Activated CD8-positive, alpha-beta T cell treated with anti-CD3 and anti-CD28 coated beads, Interleukin-2, amount 10 ng/mL, durations not matched to agents 7 days and 5 days (primary cell): ENCODE data around the gene SCCPDH. TPM values are rescaled to one million over a fixed set of nuclear protein-coding genes. Genes with fewer than 3 reads are reported as not detected.
"Not testable (repeated sequence)": the region's sequence is repeated elsewhere in the genome, so short reads cannot be mapped to it uniquely, and the experiment has no call there.

Experiments used
- ATAC-seq: fragments of 150-1000 bp; cut with Tn5 transposase; one replicate; pipeline ENCODE4 v1.10.0; 2021; ENCODE audit warnings: moderate library complexity
- CTCF ChIA-PET: fragments of 350-600 bp; sonication (Branson Sonifier 250); formaldehyde crosslinking; loops from one replicate; lab custom pipeline; 2021; ENCODE audit warnings: antibody characterized with exemption; lab: Charles Lee
- POLR2A ChIA-PET: fragments of 350-600 bp; sonication (Branson Sonifier 250); formaldehyde crosslinking; loops from one replicate; lab custom pipeline; 2021; ENCODE audit warnings: antibody characterized with exemption; lab: Charles Lee
- DNase-seq: peaks from one replicate; pipeline ENCODE4 v3.0.0-alpha.2; 2020
- H3K27ac Mint-ChIP-seq: one replicate; pipeline ENCODE4 v1.8.0; 2021; ENCODE audit warnings: mild to moderate bottlenecking, mixed read lengths
- H3K27me3 Mint-ChIP-seq: one replicate; pipeline ENCODE4 v1.8.0; 2021; ENCODE audit warnings: low read depth, mixed read lengths
- H3K36me3 Mint-ChIP-seq: one replicate; pipeline ENCODE4 v1.8.0; 2021; ENCODE audit warnings: low read depth, mixed read lengths
- H3K4me1 Mint-ChIP-seq: one replicate; pipeline ENCODE4 v1.8.0; 2021; ENCODE audit warnings: low read depth, mixed read lengths
- H3K4me3 Mint-ChIP-seq: one replicate; pipeline ENCODE4 v1.8.0; 2021; ENCODE audit warnings: mild to moderate bottlenecking, mixed read lengths
- H3K9me3 Mint-ChIP-seq: one replicate; pipeline ENCODE4 v1.8.0; 2022; ENCODE audit warnings: mixed read lengths; ENCODE audit not compliant: insufficient read depth
- total RNA-seq, 2 experiments: library from RNA; stranded (reverse); gene quantifications; one replicate each; pipeline ENCODE4 v1.2.3, GENCODE V29; 2021

Gene SCCPDH
- total RNA-seq, 2 experiments from 2014 or later, result 18.5 to 19.6 TPM

DNA sequence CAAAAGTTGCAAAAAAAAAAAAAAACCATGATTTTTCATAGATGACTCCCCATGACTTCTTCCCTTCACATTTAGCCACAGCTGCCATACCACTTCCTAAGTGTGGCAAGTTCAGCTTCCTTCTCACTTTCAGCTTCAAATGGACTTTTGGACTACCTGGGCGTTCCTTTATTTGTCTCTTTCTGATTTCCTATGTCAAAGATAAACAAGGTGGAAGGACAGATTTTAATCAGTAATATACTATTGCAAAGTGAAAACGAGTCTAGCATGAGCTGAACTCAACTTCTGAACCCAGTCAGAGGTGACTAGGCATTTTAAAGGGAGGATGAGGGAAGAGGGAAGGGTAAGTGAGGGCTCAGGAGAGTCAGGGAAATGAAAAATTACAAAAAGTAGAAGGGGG is 14.4 kb upstream of the SCCPDH start:
- DNase-seq, result no peak
- ChIA-PET CTCF (interaction anchor here (1.0 to 2.3 kb wide), 3 partner anchors 10 to 44 kb away, joined by 3 to 8 read pairs (median 4); no protein-coding TSS in a partner anchor), POLR2A (no interaction called here)
- no peak overlapping the region for H3K4me3 Mint-ChIP-seq
- H3K36me3 Mint-ChIP-seq, result no peaks in the 10 kb centered on the region
- H3K4me1 Mint-ChIP-seq, result peaks cover 28% of the 10 kb centered on the region
- H3K9me3 Mint-ChIP-seq, result no peaks in the 10 kb centered on the region
- peaks cover 14% of the 10 kb centered on the region for H3K27me3 Mint-ChIP-seq
- peak overlapping the region; percentile 11 for H3K27ac Mint-ChIP-seq
- no peak for ATAC-seq

DNA sequence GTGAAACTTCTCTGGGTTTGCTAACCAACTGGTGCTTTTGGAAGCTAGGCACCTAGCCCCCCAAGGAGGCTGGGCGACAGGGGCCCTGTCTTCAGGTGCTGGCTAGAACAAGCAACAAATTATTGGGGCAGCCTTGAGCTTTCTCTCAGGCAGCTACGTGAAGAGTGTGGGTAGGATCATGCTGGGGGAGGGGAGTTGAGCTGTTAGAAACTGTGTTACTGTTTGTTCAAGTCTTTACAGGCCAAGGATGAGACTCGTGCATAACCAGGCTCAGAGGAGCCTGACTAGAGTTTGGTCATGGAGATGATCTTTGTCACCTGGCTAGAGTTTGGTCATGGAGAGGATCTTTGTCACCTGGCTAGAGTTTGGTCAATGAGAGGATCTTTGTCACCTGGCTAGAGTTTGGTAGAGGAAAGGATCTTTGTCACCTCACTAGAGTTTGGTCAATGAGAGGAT is 12.6 kb upstream of the SCCPDH start:
- H3K27ac Mint-ChIP-seq, result no peak overlapping the region
- CTCF ChIA-PET, result interaction anchor here (1.4 to 2.3 kb wide), 2 partner anchors 15 to 22 kb away, joined by 3 to 8 read pairs; no protein-coding TSS in a partner anchor
- no peak overlapping the region for H3K4me3 Mint-ChIP-seq

DNA sequence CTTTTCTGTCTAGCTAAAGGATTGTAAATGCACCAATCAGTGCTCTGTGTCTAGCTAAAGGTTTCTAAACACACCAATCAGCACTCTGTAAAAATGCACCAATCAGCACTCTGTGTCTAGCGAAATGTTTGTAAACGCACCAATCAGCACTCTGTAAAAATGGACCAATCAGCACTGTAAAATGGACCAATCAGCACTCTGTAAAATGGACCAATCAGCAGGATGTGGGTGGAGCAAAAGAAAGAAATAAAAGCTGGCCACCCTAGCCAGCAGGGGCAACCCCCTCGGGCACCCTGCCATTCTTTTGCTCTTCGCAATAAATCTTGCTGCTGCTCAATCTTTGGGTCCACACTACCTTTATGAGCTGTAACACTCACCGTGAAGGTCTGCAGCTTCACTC is 11.8 kb upstream of the SCCPDH start:
- ATAC-seq, POLR2A ChIA-PET, H3K27ac Mint-ChIP-seq, H3K36me3 Mint-ChIP-seq, H3K4me3 Mint-ChIP-seq, DNase-seq, H3K9me3 Mint-ChIP-seq: not testable (repeated sequence)
- peaks cover 23% of the 10 kb centered on the region for H3K4me1 Mint-ChIP-seq
- peaks cover 31% of the 10 kb centered on the region for H3K27me3 Mint-ChIP-seq
- CTCF ChIA-PET, result interaction anchor here (0.7 kb wide), 1 partner anchor 220 kb away, joined by 3 read pairs; no protein-coding TSS in a partner anchor

More for the DNA sequence above, 12.6 kb upstream of the SCCPDH start:
- ATAC-seq (no peak), DNase-seq (no peak)
- Mint-ChIP-seq H3K27me3 (peaks cover 25% of the 10 kb centered on the region), H3K36me3 (no peaks in the 10 kb centered on the region), H3K4me1 (peaks cover 28% of the 10 kb centered on the region), H3K9me3 (peaks cover 6% of the 10 kb centered on the region)
- POLR2A ChIA-PET, result no interaction called here

DNA sequence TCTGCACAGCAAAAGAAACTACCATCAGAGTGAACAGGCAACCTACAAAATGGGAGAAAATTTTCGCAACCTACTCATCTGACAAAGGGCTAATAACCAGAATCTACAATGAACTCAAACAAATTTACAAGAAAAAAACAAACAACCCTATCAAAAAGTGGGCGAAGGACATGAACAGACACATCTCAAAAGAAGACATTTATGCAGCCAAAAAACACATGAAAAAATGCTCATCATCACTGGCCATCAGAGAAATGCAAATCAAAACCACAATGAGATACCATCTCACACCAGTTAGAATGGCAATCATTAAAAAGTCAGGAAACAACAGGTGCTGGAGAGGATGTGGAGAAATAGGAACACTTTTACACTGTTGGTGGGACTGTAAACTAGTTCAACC is 4.8 kb upstream of the SCCPDH start:
- H3K4me1 Mint-ChIP-seq, ATAC-seq, H3K4me3 Mint-ChIP-seq, H3K27ac Mint-ChIP-seq, DNase-seq, CTCF ChIA-PET, POLR2A ChIA-PET, H3K36me3 Mint-ChIP-seq: not testable (repeated sequence)
- peaks cover 17% of the 10 kb centered on the region for H3K9me3 Mint-ChIP-seq
- H3K27me3 Mint-ChIP-seq, result peaks cover 16% of the 10 kb centered on the region

DNA sequence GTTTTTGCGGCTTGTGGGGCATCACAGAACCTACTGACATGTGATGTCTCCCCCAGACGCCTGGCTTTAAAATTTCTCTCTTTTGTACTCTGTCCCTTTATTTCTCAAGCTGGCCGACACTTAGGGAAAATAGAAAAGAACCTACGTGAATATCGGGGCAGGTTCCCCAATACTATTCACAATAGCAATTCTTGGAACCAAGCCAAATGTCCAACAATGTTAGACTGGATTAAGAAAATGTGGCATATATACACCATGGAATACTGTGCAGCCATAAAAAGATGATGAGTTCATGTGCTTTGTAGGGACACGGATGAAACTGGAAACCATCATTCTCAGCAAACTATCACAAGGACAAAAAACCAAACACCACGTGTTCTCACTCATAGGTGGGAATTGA is 3.4 kb upstream of the SCCPDH start:
- DNase-seq, POLR2A ChIA-PET, H3K36me3 Mint-ChIP-seq, H3K27ac Mint-ChIP-seq, CTCF ChIA-PET, H3K4me3 Mint-ChIP-seq, ATAC-seq: not testable (repeated sequence)
- Mint-ChIP-seq H3K4me1 (peaks cover 16% of the 10 kb centered on the region), H3K27me3 (peaks cover 10% of the 10 kb centered on the region), H3K9me3 (peaks cover 11% of the 10 kb centered on the region)

DNA sequence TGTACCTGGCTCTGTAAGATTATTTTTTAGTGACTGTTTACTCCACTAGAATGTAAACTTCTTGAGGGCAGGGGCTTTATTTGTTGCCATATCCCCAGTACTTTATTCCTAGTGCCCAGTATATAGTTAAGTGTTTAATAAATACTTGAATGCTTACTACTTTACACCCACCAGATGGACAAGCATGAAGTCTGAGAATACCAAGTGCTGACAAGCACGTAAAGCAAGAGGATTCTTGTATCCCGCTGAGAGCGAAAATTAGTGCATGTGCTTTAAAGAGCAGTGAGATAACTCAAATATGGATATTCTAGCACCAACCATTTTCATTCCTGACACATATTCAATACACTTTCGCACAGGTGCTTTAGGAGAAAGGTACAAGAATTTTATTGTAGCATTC is 1.5 kb upstream of the SCCPDH start:
- Mint-ChIP-seq H3K27me3 (no peaks in the 10 kb centered on the region), H3K36me3 (peaks cover 13% of the 10 kb centered on the region), H3K27ac (no peak overlapping the region), H3K4me1 (peaks cover 16% of the 10 kb centered on the region), H3K4me3 (peak overlapping the region; percentile 34), H3K9me3 (peaks cover 11% of the 10 kb centered on the region)
- no peak for DNase-seq
- ChIA-PET POLR2A (no interaction called here), CTCF (interaction anchor here (2.1 kb wide), 1 partner anchor 31 kb away, joined by 7 read pairs; no protein-coding TSS in a partner anchor)
- no peak for ATAC-seq

DNA sequence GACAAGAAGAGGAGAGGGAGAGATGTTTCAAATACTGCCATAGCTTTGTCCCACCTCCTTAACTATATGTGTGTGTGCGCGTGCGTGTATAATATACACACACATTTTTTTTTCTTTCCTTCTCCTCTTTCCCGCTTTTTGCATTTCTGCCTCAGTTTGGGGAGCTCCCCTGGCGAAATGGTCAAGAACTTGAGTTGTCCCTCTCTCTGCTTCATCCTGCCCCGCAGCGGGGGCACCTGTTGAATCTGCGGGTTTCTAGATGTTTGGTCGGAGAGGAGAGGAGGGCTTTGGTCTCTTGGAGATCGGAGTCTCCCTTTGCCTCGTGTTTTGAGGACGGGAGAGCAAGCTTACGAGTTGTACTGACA is 504 bp downstream of the SCCPDH start:
- DNase-seq (peak; percentile 26), ATAC-seq (peak; percentile 1)
- Mint-ChIP-seq H3K36me3 (peaks cover 32% of the 10 kb centered on the region), H3K4me3 (peak overlapping the region; percentile 84), H3K9me3 (peaks cover 25% of the 10 kb centered on the region), H3K27me3 (no peaks in the 10 kb centered on the region), H3K27ac (peak overlapping the region; percentile 81), H3K4me1 (peaks cover 16% of the 10 kb centered on the region)
- ChIA-PET CTCF (interaction anchor here (0.8 to 2.1 kb wide), 5 partner anchors 29 to 35 kb away, joined by 3 to 7 read pairs (median 3); no protein-coding TSS in a partner anchor), POLR2A (interaction anchor here (1.1 to 2.1 kb wide), 3 partner anchors 9 to 207 kb away, joined by 3 to 7 read pairs (median 7); partner anchors contain the start of genes AHCTF1, CNST and TFB2M)

DNA sequence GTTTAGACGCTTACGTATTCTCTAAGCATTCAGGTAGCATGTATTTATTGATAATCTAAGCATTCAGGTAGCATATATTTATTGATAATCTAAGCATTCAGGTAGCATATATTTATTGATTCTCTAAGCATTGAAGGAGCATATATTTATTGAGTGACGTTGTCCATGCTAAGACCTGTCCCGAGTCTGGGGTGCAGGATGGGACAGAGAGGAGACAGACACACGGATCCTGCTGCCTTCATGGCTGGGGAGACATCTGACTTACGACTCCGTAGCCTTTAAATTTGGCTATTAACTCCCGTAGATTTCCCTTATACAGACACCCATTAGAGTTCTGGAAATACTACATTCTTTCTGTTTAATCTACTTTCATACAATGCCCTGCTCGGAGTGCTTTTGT is 982 bp downstream of the SCCPDH start:
- DNase-seq (no peak), ATAC-seq (no peak)
- peaks cover 16% of the 10 kb centered on the region for H3K4me1 Mint-ChIP-seq
- ChIA-PET CTCF (interaction anchor here (1.0 to 1.5 kb wide), 2 partner anchors 31 to 36 kb away, joined by 3 read pairs; no protein-coding TSS in a partner anchor), POLR2A (interaction anchor here (1.1 to 2.1 kb wide), 2 partner anchors 9 to 207 kb away, joined by 3 to 7 read pairs; partner anchors contain the start of gene AHCTF1)
- peaks cover 37% of the 10 kb centered on the region for H3K36me3 Mint-ChIP-seq
- peak overlapping the region; percentile 81 for H3K27ac Mint-ChIP-seq
- H3K9me3 Mint-ChIP-seq, result peaks cover 20% of the 10 kb centered on the region
- H3K27me3 Mint-ChIP-seq, result no peaks in the 10 kb centered on the region
- peak overlapping the region; percentile 84 for H3K4me3 Mint-ChIP-seq

DNA sequence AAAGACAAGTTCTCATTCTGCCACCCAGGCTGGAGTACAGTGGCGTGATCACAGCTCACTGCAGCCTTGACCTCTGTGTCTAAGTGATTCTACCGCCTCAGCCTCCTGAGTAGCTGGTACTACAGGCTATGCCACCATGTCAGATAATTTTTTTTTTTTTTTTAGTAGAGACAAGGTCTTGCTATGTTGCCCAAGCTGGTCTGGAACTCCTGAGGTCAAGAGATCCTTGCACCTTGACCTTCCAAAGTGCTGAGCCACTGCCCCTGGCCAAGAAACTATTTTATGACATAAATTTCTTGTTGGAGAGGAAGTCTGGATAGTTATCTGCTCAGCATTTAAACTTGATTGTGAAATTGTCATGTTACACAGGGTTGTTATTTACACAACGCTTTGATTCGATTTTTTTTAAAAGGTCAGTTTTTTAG is 2.1 kb downstream of the SCCPDH start:
- ATAC-seq (no peak), DNase-seq (no peak)
- POLR2A ChIA-PET, result no interaction called here
- H3K36me3 Mint-ChIP-seq, result peaks cover 48% of the 10 kb centered on the region
- no peak overlapping the region for H3K4me3 Mint-ChIP-seq
- H3K27ac Mint-ChIP-seq, result no peak overlapping the region
- peaks cover 14% of the 10 kb centered on the region for H3K9me3 Mint-ChIP-seq
- CTCF ChIA-PET, result no interaction called here
- H3K4me1 Mint-ChIP-seq, result peaks cover 16% of the 10 kb centered on the region
- no peaks in the 10 kb centered on the region for H3K27me3 Mint-ChIP-seq

DNA sequence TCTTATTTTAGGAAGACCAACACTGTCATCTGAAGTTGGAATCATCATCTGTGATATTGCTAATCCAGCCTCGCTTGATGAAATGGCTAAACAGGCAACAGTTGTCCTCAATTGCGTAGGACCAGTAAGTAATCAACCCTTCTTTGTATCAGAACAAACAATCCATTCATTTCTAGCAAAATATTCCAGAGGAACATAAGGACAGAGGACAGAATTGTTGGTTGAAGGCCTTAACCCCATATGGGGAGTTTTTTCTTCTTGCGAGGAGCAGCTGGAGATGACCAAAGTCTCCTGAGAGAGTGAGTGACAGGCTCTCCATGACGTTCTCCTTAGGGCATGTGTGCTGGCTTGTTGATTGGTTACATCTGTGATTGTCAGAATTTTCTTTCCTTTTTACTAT is 2.7 kb downstream of the SCCPDH start:
- ATAC-seq (no peak), DNase-seq (no peak)
- Mint-ChIP-seq H3K9me3 (peaks cover 14% of the 10 kb centered on the region), H3K27ac (no peak overlapping the region), H3K4me3 (no peak overlapping the region), H3K27me3 (no peaks in the 10 kb centered on the region), H3K36me3 (peaks cover 54% of the 10 kb centered on the region), H3K4me1 (peaks cover 16% of the 10 kb centered on the region)
- ChIA-PET POLR2A (no interaction called here), CTCF (no interaction called here)

DNA sequence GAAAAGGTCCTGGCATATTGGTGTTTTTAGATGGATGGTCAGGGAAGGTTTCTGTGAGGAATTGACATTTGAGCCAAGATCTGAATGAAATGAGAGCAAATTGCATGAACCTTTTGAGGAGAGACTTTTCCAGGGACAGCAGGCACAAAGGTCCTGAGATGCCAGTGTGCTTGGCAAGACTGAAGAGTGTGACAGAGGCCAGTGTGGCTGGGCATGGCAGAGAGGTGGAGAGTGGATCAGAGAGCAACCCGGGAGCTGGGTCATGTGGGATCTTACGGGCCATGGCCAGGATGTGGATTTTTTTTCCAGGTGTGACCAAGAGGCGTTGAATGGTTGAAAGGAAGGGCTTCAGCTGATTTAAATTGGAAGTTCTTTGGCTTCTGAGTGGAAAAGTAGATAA is 3.4 kb downstream of the SCCPDH start:
- ChIA-PET CTCF (no interaction called here), POLR2A (no interaction called here)
- no peak for DNase-seq
- peaks cover 14% of the 10 kb centered on the region for H3K9me3 Mint-ChIP-seq
- no peak overlapping the region for H3K27ac Mint-ChIP-seq
- H3K4me1 Mint-ChIP-seq, result peaks cover 16% of the 10 kb centered on the region
- H3K27me3 Mint-ChIP-seq, result no peaks in the 10 kb centered on the region
- ATAC-seq, result no peak
- peaks cover 57% of the 10 kb centered on the region for H3K36me3 Mint-ChIP-seq
- no peak overlapping the region for H3K4me3 Mint-ChIP-seq

DNA sequence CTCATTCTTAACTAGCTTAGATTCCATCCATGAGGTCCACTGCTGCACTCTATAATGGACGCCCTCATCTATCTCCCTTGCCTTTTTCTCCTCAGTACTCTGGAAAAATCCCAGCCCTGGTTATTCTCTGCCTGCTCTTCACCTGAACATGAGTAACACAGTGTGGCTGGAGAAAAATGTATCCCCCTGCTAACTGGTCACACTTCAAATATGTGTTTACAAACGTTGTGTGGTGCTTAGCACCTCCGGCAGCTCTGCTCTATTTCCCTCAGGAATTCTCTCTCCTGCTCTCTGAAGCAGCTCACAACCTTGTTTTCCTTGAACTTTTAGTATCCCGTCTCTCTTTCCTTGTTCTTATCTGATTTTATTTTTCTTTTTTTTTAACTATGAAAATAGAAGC is 4.1 kb downstream of the SCCPDH start:
- peaks cover 15% of the 10 kb centered on the region for H3K4me1 Mint-ChIP-seq
- ChIA-PET CTCF (no interaction called here), POLR2A (no interaction called here)
- DNase-seq, result no peak
- H3K9me3 Mint-ChIP-seq, result peaks cover 14% of the 10 kb centered on the region
- no peaks in the 10 kb centered on the region for H3K27me3 Mint-ChIP-seq
- ATAC-seq, result no peak
- peaks cover 57% of the 10 kb centered on the region for H3K36me3 Mint-ChIP-seq
- H3K4me3 Mint-ChIP-seq, result no peak overlapping the region
- no peak overlapping the region for H3K27ac Mint-ChIP-seq
